Hepatocyte (in vitro differentiated cells): ENCODE results near the gene ZFAND4.

ENCODE experiments used
- EZH2 ChIP-seq: fragments of 200-600 bp; sonication (generic); IDR thresholded peaks from 2 replicates; pipeline ENCODE4 v1.6.1; 2016; ENCODE audit warnings: antibody characterized with exemption, mild to moderate bottlenecking, borderline replicate concordance
- EZH2phosphoT487 ChIP-seq: fragments of 200-600 bp; sonication (generic); IDR thresholded peaks from one replicate; pipeline ENCODE4 v1.6.1; 2018; ENCODE audit warnings: antibody characterized with exemption, mild to moderate bottlenecking, low read depth, moderate library complexity; ENCODE audit not compliant: unreplicated experiment, severe bottlenecking
- TF ChIP-seq, protein P1 (sequence below): fragments of 200-600 bp; sonication (generic); IDR thresholded peaks from 2 replicates; pipeline ENCODE4 v1.5.1; 2016; ENCODE audit warnings: antibody characterized with exemption, mild to moderate bottlenecking; ENCODE audit not compliant: poor library complexity

DNA sequence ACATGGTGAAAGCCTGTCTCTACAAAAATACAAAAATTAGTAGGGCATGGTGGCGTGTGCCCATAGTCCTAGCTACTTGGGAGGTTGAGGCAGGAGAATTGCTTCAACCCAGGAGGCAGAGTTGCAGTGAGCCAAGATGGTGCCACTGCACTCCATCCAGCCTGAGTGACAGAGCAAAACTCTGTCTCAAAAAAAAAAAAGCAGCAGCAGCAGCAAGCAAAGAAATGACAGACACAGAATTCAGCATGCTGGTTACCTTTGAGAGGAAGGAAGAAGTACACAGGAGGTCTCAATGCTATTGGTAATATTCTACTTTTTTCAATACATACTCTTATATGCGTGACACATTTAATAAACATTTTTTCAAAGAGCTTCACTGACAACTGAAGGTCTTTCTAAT is 81.3 kb downstream of the ZFAND4 start:
- TF ChIP-seq, protein P1, sequence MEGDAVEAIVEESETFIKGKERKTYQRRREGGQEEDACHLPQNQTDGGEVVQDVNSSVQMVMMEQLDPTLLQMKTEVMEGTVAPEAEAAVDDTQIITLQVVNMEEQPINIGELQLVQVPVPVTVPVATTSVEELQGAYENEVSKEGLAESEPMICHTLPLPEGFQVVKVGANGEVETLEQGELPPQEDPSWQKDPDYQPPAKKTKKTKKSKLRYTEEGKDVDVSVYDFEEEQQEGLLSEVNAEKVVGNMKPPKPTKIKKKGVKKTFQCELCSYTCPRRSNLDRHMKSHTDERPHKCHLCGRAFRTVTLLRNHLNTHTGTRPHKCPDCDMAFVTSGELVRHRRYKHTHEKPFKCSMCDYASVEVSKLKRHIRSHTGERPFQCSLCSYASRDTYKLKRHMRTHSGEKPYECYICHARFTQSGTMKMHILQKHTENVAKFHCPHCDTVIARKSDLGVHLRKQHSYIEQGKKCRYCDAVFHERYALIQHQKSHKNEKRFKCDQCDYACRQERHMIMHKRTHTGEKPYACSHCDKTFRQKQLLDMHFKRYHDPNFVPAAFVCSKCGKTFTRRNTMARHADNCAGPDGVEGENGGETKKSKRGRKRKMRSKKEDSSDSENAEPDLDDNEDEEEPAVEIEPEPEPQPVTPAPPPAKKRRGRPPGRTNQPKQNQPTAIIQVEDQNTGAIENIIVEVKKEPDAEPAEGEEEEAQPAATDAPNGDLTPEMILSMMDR: no peak
- TF ChIP-seq EZH2 (no peak), EZH2phosphoT487 (no peak)
